Measurements from ENCODE around the gene RCCD1.

DNA sequence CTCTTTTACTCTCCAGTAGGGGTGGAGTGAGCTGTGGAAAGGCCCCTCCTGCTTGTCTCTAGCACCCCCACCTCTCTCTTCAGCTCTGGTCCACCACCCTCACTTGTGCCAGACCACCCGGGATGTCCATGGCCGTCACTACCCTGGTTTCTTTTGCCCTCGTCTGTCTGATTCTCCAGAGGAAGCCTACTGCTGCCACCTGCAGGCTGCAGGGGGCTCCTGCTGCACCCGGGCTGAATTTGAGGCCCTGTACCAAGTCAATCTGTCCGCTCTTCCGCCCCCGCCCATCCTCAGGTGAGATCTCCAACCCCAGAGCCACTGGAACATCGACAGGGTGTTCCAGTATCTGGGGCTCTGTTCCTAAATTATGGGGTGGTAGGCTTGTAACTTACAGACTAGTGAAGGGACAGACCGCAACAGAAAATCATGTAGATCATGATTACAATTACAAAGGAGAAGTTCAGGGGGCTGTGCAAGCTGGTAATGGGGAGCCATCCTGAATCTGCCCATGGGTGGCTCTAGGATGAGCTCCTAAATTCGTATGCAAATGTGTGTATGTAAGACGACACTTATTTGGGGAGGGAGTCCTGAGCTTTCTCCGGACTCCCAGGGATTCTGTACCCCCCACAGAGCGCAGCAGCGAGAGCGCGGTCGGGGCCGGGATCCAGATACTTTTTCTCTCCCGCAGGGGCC lies 20.3 kb upstream of the RCCD1 start:
- TF ChIP-seq CTCF (IDR thresholded peaks at IDR 0.05 in 4 of 5, conservative IDR thresholded peaks at IDR 0.05 in 1 of 5) (peak; percentile 79 to 96 (median 87)), POLR2A (IDR thresholded peaks at IDR 0.05) (no peak)
